K562 (cell line): ENCODE data around the gene STK4. TPM values are rescaled to one million over a fixed set of nuclear protein-coding genes. Genes with fewer than 3 reads are reported as not detected.
A peak's percentile ranks its signal among the peaks of the same experiment; 100 is the strongest.

Source experiments
- ATAC-seq: fragments of 200-7000 bp; cut with Tn5 transposase; 3 replicates; pipeline ENCODE4 v1.9.1; 2020; ENCODE audit warnings: moderate library complexity
- Bru-seq: library from RNA; stranded (reverse); fragments of 400-500 nt; gene quantifications from one replicate; lab custom pipeline; 2021; lab: Mats Ljungman, UMichigan
- BruChase-seq, 2 experiments: library from RNA; stranded (reverse); fragments of 400-500 nt; gene quantifications; one replicate each; lab custom pipeline; 2021; lab: Mats Ljungman, UMichigan
- BruUV-seq: library from RNA; stranded (reverse); fragments of 400-500 nt; replicated peaks from 2 replicates; lab custom pipeline; 2021; lab: Mats Ljungman, UMichigan
- CTCF ChIA-PET: fragments of 300-600 bp; formaldehyde crosslinking; extraction: SDS; loops from one replicate; lab custom pipeline; 2021; ENCODE audit warnings: low intra/inter-chr PET ratio; lab: Yijun Ruan, JAX
- POLR2A ChIA-PET: fragments of 300-600, 350-650 bp; sonication (Branson Sonifier 250); formaldehyde crosslinking; extraction: SDS; loops from one replicate; lab custom pipeline; 2021; ENCODE audit warnings: antibody characterized with exemption, inconsistent platforms; lab: Yijun Ruan, JAX
- DNase-seq, 4 experiments: peaks; one replicate each; pipeline versions ENCODE4 v3.0.0 to v3.0.0-alpha.2; 2011 to 2018; ENCODE audit warnings: low spot score in 3 of 4, mixed read lengths in 3 of 4; ENCODE audit errors: extremely low read depth in 1 of 4
- FAIRE-seq: peaks from 2 replicates; lab custom pipeline; 2011; peaks lifted over from hg19 to GRCh38; lab: Jason Lieb, UNC
- H2AFZ ChIP-seq: 2 replicates; pipeline ENCODE4 v1.6.0; 2011; ENCODE audit warnings: low read depth, low read length, control low read depth, inconsistent platforms
- H3K27ac ChIP-seq: fragments of 200-600 bp; 3 replicates; pipeline ENCODE4 v1.8.0; 2011; ENCODE audit warnings: low read depth, mild to moderate bottlenecking, control low read depth, inconsistent platforms, low read length, moderate library complexity, mixed read lengths; ENCODE audit errors: extremely low read depth
- H3K27me3 ChIP-seq, 2 experiments: fragments of 300-600 bp in 1 of 2; 2 replicates in 1 of 2; 3 replicates in 1 of 2; pipeline versions ENCODE4 v1.6.0 to v1.8.0; 2011; ENCODE audit warnings: inconsistent platforms in 2 of 2, low read length in 2 of 2, mild to moderate bottlenecking in 1 of 2, mixed read lengths in 1 of 2, moderate library complexity in 1 of 2; ENCODE audit not compliant: control insufficient read depth in 2 of 2, insufficient read depth in 2 of 2
- H3K36me3 ChIP-seq: fragments of 300-600 bp; 3 replicates; pipeline ENCODE4 v1.8.0; 2011; ENCODE audit warnings: mild to moderate bottlenecking, low read length, inconsistent platforms; ENCODE audit not compliant: control insufficient read depth, insufficient read depth
- H3K4me1 ChIP-seq, 2 experiments: fragments of 200-600 bp in 1 of 2; replicated peaks in 1 of 2; 2 replicates in 1 of 2; 3 replicates in 1 of 2; pipeline versions ENCODE4 v1.5.1 to v1.8.0; 2011; ENCODE audit warnings: inconsistent platforms in 2 of 2, low read length in 2 of 2, mild to moderate bottlenecking in 1 of 2, mixed read lengths in 1 of 2, moderate library complexity in 1 of 2; ENCODE audit not compliant: control insufficient read depth in 2 of 2, insufficient read depth in 2 of 2
- H3K4me2 ChIP-seq: 2 replicates; pipeline ENCODE4 v1.6.1; 2011; ENCODE audit warnings: low read length, control low read depth, inconsistent platforms, mixed read lengths; ENCODE audit not compliant: insufficient read depth
- H3K4me3 ChIP-seq: fragments of 200-600 bp; sonication (generic), shearing (Covaris generic); 2 replicates; pipeline ENCODE4 v1.5.1; 2016; ENCODE audit warnings: control low read depth, inconsistent platforms
- H3K79me2 ChIP-seq: fragments of 200-600 bp; 3 replicates; pipeline ENCODE4 v1.8.0; 2011; ENCODE audit warnings: low read length, inconsistent platforms; ENCODE audit not compliant: control insufficient read depth, insufficient read depth
- H3K9ac ChIP-seq, 2 experiments: 2 replicates each; pipeline versions ENCODE4 v1.6.0 to v1.6.1; 2011; ENCODE audit warnings: low read depth in 2 of 2, low read length in 2 of 2, control low read depth in 1 of 2, inconsistent platforms in 1 of 2, mild to moderate bottlenecking in 1 of 2, mixed read lengths in 1 of 2; ENCODE audit not compliant: insufficient read depth in 1 of 2
- H3K9me1 ChIP-seq: one replicate; pipeline ENCODE4 v1.6.0; 2011; ENCODE audit warnings: inconsistent platforms, mild to moderate bottlenecking, low read length, moderate library complexity; ENCODE audit not compliant: control insufficient read depth, insufficient read depth
- H3K9me3 ChIP-seq: replicated peaks from 2 replicates; pipeline ENCODE4 v1.5.1; 2011; ENCODE audit warnings: low read depth, low read length, inconsistent platforms; ENCODE audit not compliant: control insufficient read depth, insufficient read depth
- H4K20me1 ChIP-seq: replicated peaks from 2 replicates; pipeline ENCODE4 v1.6.1; 2011; ENCODE audit warnings: low read length, inconsistent platforms, mixed read lengths; ENCODE audit not compliant: control insufficient read depth, insufficient read depth
- BDP1 ChIP-seq: IDR thresholded peaks from 3 replicates; pipeline ENCODE4 v1.6.1; 2011; ENCODE audit not compliant: insufficient read length, insufficient read depth
- EP400 ChIP-seq: fragments of 450-650 bp; IDR thresholded peaks from 2 replicates; pipeline ENCODE4 v1.6.1; 2017; ENCODE audit warnings: antibody characterized with exemption, mild to moderate bottlenecking, moderate library complexity
- JUNB ChIP-seq: fragments of 450-650 bp; formaldehyde crosslinking; conservative IDR thresholded peaks from 2 replicates; pipeline ENCODE4 v1.4.0; 2020; ENCODE audit warnings: mild to moderate bottlenecking
- NFE2 ChIP-seq: IDR thresholded peaks from 2 replicates; pipeline ENCODE4 v1.6.1; 2014; ENCODE audit warnings: antibody characterized with exemption, low read depth
- POLR2AphosphoS5 ChIP-seq: IDR thresholded peaks from 2 replicates; pipeline ENCODE4 v1.6.1; 2011; ENCODE audit warnings: mild to moderate bottlenecking, low read depth, low read length, moderate library complexity; ENCODE audit not compliant: control insufficient read depth, insufficient read depth
- SUPT5H ChIP-seq: fragments of 450-650 bp; IDR thresholded peaks from 2 replicates; pipeline ENCODE4 v1.6.1; 2016
- TOE1 ChIP-seq, 2 experiments: fragments of 450-650 bp in 1 of 2; sonication (generic) in 1 of 2; formaldehyde crosslinking in 1 of 2; IDR thresholded peaks; 2 replicates each; pipeline versions ENCODE4 v1.7.1 to v1.8.0; 2016 to 2022; ENCODE audit warnings: borderline replicate concordance in 2 of 2, mild to moderate bottlenecking in 2 of 2, antibody characterized with exemption in 1 of 2, inconsistent platforms in 1 of 2, low read depth in 1 of 2, missing genetic modification reagents in 1 of 2, moderate library complexity in 1 of 2
- ZNF12 ChIP-seq: sonication (generic); formaldehyde crosslinking; IDR thresholded peaks from 2 replicates; pipeline ENCODE4 v1.4.0; 2020; ENCODE audit warnings: mild to moderate bottlenecking, missing genetic modification reagents
- ZNF316 ChIP-seq: fragments of 450-650 bp; IDR thresholded peaks from 2 replicates; pipeline ENCODE4 v1.6.1; 2016
- ZNF589 ChIP-seq: fragments of 200-800 bp; sonication (Bioruptor generic); IDR thresholded peaks from 2 replicates; pipeline ENCODE4 v1.6.1; 2016; ENCODE audit warnings: low read depth, missing genetic modification characterization, missing compliant biosample characterization
- WGBS: fragments of 100-300 bp; shearing (Covaris generic); methylation state at CpG from one replicate; pipeline ENCODE4 v1.1.6; 2016; ENCODE audit warnings: low coverage, mixed read lengths; ENCODE audit not compliant: insufficient coverage; ENCODE audit errors: missing lambda C conversion rate; 5-methylcytosine and 5-hydroxymethylcytosine counted together
- in situ Hi-C: fragments of 300-500 bp; cut with MboI; formaldehyde crosslinking; loops from 4 replicates; pipeline ENCODE4 v1.15.0; 2018; ENCODE audit warnings: inconsistent platforms, mixed read lengths
- intact Hi-C: fragments of 100-400 bp; cut with micrococcal nuclease; formaldehyde crosslinking; loops from 2 replicates; pipeline ENCODE4 v1.14.2; 2022
- long read RNA-seq, 3 experiments: library from polyadenylated mRNA in 2 of 3; library from RNA in 1 of 3; unstranded in 2 of 3; stranded (forward) in 1 of 3; transcript quantifications; one replicate each; pipeline ENCODE4 v2.0.0, GENCODE V29; 2019 to 2022
- polyA minus RNA-seq, 3 experiments: library from RNA; depleted of rRNA, polyadenylated mRNA; stranded (reverse); fragments of >200 nt; gene quantifications; 2 replicates each; pipeline ENCODE4 v1.2.3, GENCODE V29; 2011
- polyA plus RNA-seq, 8 experiments: library from polyadenylated mRNA; depleted of rRNA in 4 of 8; stranded (reverse) in 5 of 8; unstranded in 3 of 8; fragments of >200 nt; fragmentation: Nextera tagmentation in 2 of 8; fragmentation: Illumina TruSeq in 1 of 8; extraction: Ambion mirVana in 2 of 8; extraction: Trizol in 1 of 8; gene quantifications; 2 replicates each; pipeline versions ENCODE4 v1.2.1 to v1.2.3, GENCODE V29; 2011 to 2014; ENCODE audit warnings: inconsistent platforms in 1 of 8, missing spikeins in 1 of 8
- total RNA-seq, 7 experiments: library from RNA; depleted of rRNA in 6 of 7; stranded (reverse); fragments of >200 nt in 6 of 7; fragmentation: Illumina TruSeq in 2 of 7; extraction: Trizol in 2 of 7; gene quantifications; 2 replicates each; pipeline versions ENCODE4 v1.2.1 to v1.2.3, GENCODE V29; 2011 to 2021; ENCODE audit warnings: low replicate concordance in 1 of 7
- TF ChIP-seq, protein P1 (sequence below): sonication (generic); formaldehyde crosslinking; IDR thresholded peaks from 2 replicates; pipeline ENCODE4 v1.8.1; 2022; ENCODE audit warnings: missing genetic modification reagents
- TF ChIP-seq, protein P2 (sequence below): fragments of 450-650 bp; IDR thresholded peaks from 2 replicates; pipeline ENCODE4 v1.6.1; 2016; ENCODE audit warnings: mild to moderate bottlenecking

Gene STK4
- total RNA-seq (2011; cell fraction: chromatin; rRNA removed; ENCODE audit: low replicate concordance), result 54.9 and 167 TPM in 2 replicates
- total RNA-seq (2011; cell fraction: nucleolus; rRNA removed), result 25.5 and 35.5 TPM in 2 replicates
- total RNA-seq (2011; cell fraction: nucleoplasm; rRNA removed), result 67.2 and 90.2 TPM in 2 replicates
- total RNA-seq (2014; rRNA removed) (17.1 and 19.8 TPM in 2 replicates), total RNA-seq (2014; rRNA removed; fragmentation: Illumina TruSeq; extraction: Trizol) (30.6 and 33.8 TPM in 2 replicates), total RNA-seq (2015; rRNA removed; fragmentation: Illumina TruSeq; extraction: Trizol) (27.6 and 30.4 TPM in 2 replicates), total RNA-seq (2021) (27.4 and 27.5 TPM in 2 replicates), polyA plus RNA-seq (2011; rRNA removed) (22.7 and 29.7 TPM in 2 replicates), polyA plus RNA-seq (2014; fragmentation: Illumina TruSeq; extraction: Trizol) (20.3 and 22.2 TPM in 2 replicates), polyA plus RNA-seq (2014; fragmentation: Nextera tagmentation; extraction: Ambion mirVana) (10 to 100 TPM; 11.9 to 12.0 TPM), polyA plus RNA-seq (2014; rRNA removed) (16.7 and 19.0 TPM in 2 replicates), polyA minus RNA-seq (2011; rRNA and poly(A)+ RNA removed) (47.4 and 53.4 TPM in 2 replicates), Bru-seq, nascent RNA (percentile 81 among the genes with signal in this experiment), BruChase-seq, experiment 1, labeled RNA remaining after a 2-hour chase (percentile 83 among the genes with signal in this experiment), BruChase-seq, experiment 2, labeled RNA remaining after a 6-hour chase (percentile 83 among the genes with signal in this experiment)
- 7.7 and 11.9 TPM in 2 replicates for polyA plus RNA-seq (2011; cell fraction: cytosol; rRNA removed)
- 23.9 and 27.6 TPM in 2 replicates for polyA plus RNA-seq (2011; cell fraction: nucleus; rRNA removed)
- 12.6 and 13.5 TPM in 2 replicates for polyA plus RNA-seq (2012)
- 10.5 and 13.9 TPM in 2 replicates for polyA minus RNA-seq (2011; cell fraction: cytosol; rRNA and poly(A)+ RNA removed)
- polyA minus RNA-seq (2011; cell fraction: nucleus; rRNA and poly(A)+ RNA removed), result 34.6 and 48.3 TPM in 2 replicates
- long read RNA-seq, experiment 1, full-length matches to known transcripts, result 15 of 54 reads
- long read RNA-seq, experiment 1, partial matches to known transcripts, result 11 of 54 reads
- long read RNA-seq, experiment 1, other reads (novel, unspliced or antisense), result 28 of 54 reads
- long read RNA-seq, experiment 2, partial matches to known transcripts, result 2 of 13 reads
- long read RNA-seq, experiment 2, other reads (novel, unspliced or antisense), result 11 of 13 reads
- long read RNA-seq, experiment 3, partial matches to known transcripts, result 8 of 9 reads
- long read RNA-seq, experiment 3, other reads (novel, unspliced or antisense), result 0 of 9 reads

DNA sequence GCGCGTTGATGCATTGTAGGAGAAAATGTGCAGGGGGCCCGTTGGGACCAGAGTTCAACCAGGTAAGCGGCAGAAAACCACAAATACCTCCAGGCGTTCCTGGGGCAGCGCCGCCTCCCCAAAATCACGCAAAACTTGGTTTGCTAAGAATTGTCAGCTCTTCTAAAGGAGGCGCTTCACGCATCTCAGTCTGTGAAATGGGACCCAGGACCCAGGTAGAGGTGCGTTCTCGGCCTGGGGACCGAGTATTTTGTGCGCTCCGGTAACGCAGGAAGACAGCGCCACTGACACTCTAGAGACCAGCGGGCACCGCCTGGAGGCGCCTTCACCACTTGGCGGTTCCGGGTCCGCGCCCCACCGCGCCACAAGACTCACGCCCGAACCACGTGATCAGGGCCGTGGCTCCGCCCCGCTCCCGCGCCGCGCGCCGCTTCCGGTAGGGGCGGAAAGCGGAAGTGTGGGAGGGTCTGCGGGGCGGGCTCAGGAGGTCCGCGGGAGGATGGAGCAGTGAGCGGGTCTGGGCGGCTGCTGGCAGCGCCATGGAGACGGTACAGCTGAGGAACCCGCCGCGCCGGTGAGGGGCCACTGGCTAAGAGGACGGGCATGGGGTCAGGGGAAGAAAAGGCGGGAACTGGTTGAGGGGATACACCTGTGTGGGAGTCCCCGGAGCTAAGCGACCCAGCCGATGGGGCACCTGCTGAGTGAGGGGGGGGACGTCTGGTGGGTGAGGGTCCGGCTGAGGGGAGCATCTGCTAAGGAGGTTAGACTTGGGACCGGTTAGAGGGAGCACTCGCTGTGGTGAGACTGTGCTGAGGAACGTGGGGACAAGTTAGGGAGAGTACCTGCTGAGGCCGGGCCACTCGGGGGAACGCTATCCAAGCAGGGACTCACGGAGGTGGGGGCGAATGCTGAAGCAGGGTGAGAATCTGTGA is at the start of gene STK4:
Gene STK4, plus strand, starts transcription at position 483 of the 932 bp plus-strand sequence. Its CDS starts 57 bp downstream, at position 540.
- ChIA-PET POLR2A (interaction anchor here (0.7 to 1.5 kb wide), 8 partner anchors 9 to 1399 kb away, joined by 3 to 7 read pairs (median 3); no protein-coding TSS in a partner anchor), CTCF (interaction anchor here (0.6 to 0.7 kb wide), 2 partner anchors 16 to 20 kb away, joined by 3 to 4 read pairs; no protein-coding TSS in a partner anchor)
- Histone ChIP-seq H3K9ac (peak within 1 kb of the TSS; percentile 90 to 98), H3K9me1 (no peaks in the 10 kb centered on the region), H3K27ac (peak within 1 kb of the TSS; percentile 92), H3K4me3 (peak within 1 kb of the TSS; percentile 96), H3K36me3 (peaks cover 3% of the 10 kb centered on the region; the same call in 1 of the 3 replicates), H3K4me2 (peak within 1 kb of the TSS; percentile 92), H3K4me1 (peaks cover 23 to 53% of the 10 kb centered on the region in 2 experiments), H2AFZ (peak within 1 kb of the TSS; percentile 98), H4K20me1 (peaks cover 7% of the 10 kb centered on the region; the same call in 1 of the 2 replicates), H3K27me3 (no peaks in the 10 kb centered on the region), H3K79me2 (peaks cover 57% of the 10 kb centered on the region), H3K9me3 (no peaks in the 10 kb centered on the region)
- 1% methylated on average over 68 of the region's 68 CpGs for WGBS
- peak; percentile 94 for ATAC-seq
- FAIRE-seq, result peak; percentile 83
- peak; percentile 90 to 97 (median 92) for DNase-seq
- intact Hi-C loops (no loop called here), in situ Hi-C loops (no loop called here)
- BruUV-seq, result no TSS peak
- peak; percentile 76 for TF ChIP-seq POLR2AphosphoS5
- TF ChIP-seq BDP1, result no peak
- TF ChIP-seq, protein P1, sequence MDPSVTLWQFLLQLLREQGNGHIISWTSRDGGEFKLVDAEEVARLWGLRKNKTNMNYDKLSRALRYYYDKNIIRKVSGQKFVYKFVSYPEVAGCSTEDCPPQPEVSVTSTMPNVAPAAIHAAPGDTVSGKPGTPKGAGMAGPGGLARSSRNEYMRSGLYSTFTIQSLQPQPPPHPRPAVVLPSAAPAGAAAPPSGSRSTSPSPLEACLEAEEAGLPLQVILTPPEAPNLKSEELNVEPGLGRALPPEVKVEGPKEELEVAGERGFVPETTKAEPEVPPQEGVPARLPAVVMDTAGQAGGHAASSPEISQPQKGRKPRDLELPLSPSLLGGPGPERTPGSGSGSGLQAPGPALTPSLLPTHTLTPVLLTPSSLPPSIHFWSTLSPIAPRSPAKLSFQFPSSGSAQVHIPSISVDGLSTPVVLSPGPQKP (CRISPR knock-in tag), result no peak
- TF ChIP-seq, protein P2, sequence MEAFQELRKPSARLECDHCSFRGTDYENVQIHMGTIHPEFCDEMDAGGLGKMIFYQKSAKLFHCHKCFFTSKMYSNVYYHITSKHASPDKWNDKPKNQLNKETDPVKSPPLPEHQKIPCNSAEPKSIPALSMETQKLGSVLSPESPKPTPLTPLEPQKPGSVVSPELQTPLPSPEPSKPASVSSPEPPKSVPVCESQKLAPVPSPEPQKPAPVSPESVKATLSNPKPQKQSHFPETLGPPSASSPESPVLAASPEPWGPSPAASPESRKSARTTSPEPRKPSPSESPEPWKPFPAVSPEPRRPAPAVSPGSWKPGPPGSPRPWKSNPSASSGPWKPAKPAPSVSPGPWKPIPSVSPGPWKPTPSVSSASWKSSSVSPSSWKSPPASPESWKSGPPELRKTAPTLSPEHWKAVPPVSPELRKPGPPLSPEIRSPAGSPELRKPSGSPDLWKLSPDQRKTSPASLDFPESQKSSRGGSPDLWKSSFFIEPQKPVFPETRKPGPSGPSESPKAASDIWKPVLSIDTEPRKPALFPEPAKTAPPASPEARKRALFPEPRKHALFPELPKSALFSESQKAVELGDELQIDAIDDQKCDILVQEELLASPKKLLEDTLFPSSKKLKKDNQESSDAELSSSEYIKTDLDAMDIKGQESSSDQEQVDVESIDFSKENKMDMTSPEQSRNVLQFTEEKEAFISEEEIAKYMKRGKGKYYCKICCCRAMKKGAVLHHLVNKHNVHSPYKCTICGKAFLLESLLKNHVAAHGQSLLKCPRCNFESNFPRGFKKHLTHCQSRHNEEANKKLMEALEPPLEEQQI, result no peak
- TF ChIP-seq EP400, result peak; percentile 89
- TF ChIP-seq NFE2, result no peak
- peak; percentile 99 for TF ChIP-seq TOE1 (IDR thresholded peaks at IDR 0.05; ENCODE audit: borderline replicate concordance)
- TF ChIP-seq TOE1 (CRISPR knock-in tag; IDR thresholded peaks at IDR 0.05; ENCODE audit: borderline replicate concordance, low read depth), result no peak
- peak; percentile 83 for TF ChIP-seq SUPT5H
- peak; percentile 64; the same call in 1 of the 2 replicates for TF ChIP-seq ZNF12 (CRISPR knock-in tag)
- TF ChIP-seq ZNF589, result 0 out of 2 replicates have a peak, but pooled peaks have one; percentile 43
- no peak for TF ChIP-seq ZNF316
- no peak for TF ChIP-seq JUNB (CRISPR knock-in tag)
